ENCODE data around the gene NUTF2.

NUTF2 gene

DNA sequence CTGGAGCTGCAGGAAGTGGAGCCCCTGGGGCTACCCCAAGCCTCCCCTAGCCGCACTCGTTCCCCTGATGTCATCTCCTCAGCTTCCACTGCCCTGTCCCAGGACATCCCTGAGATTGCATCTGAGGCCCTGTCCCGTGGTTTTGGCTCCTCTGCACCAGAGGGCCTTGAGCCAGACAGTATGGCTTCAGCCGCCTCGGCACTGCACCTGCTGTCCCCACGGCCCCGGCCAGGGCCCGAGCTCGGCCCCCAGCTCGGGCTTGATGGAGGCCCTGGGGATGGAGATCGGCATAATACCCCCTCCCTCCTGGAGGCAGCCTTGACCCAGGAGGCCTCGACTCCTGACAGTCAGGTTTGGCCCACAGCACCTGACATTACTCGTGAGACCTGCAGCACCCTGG, 33.9 kb downstream of the NUTF2 start:
- H3K36me3 ChIP-seq (ENCODE audit: insufficient read depth, low read length) = peaks cover 11% of the 10 kb centered on the region; the same call in 1 of the 2 replicates
- TF ChIP-seq POLR2AphosphoS5 (IDR thresholded peaks at IDR 0.05; ENCODE audit: borderline replicate concordance, low read depth, low read length) (no peak), FOXP2 (optimal IDR thresholded peaks at IDR 0.05; ENCODE audit: control extremely low read depth, extremely low read length, insufficient read depth) (no peak), EZH2 (IDR thresholded peaks at IDR 0.05) (no peak)
- no peak overlapping the region for H3K9ac ChIP-seq (ENCODE audit: insufficient read length)
- no peak for DNase-seq (ENCODE audit: low read depth, low spot score)
- H3K4me3 ChIP-seq = no peak overlapping the region
- H3K9me3 ChIP-seq (ENCODE audit: low read depth, low read length) = no peaks in the 10 kb centered on the region
- H3K27ac ChIP-seq = no peak overlapping the region

DNA sequence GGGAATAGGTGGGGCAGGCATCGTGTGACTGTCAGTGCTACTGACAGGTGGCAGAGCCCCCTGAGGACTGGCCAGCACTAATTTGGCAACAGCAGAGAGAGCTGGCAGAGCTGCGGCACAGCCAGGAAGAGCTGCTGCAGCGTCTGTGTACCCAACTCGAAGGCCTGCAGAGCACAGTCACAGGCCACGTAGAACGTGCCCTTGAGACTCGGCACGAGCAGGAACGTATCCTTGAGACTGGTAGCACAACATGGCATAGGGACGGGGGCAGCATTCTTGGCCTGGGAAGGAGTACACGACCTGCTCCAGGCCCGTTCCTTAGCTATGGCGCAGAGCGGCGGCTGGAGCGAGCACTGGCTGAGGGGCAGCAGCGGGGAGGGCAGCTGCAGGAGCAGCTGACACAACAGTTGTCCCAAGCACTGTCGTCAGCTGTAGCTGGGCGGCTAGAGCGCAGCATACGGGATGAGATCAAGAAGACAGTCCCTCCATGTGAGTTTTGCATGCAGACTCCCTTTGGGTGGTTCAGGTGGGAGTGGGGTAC, 35.0 kb downstream of the NUTF2 start:
- no peak for DNase-seq (ENCODE audit: low read depth, low spot score)
- H3K27ac ChIP-seq = no peak overlapping the region
- TF ChIP-seq POLR2AphosphoS5 (IDR thresholded peaks at IDR 0.05; ENCODE audit: borderline replicate concordance, low read depth, low read length) (no peak), EZH2 (IDR thresholded peaks at IDR 0.05) (no peak), FOXP2 (optimal IDR thresholded peaks at IDR 0.05; ENCODE audit: control extremely low read depth, extremely low read length, insufficient read depth) (no peak)
- no peak overlapping the region for H3K4me3 ChIP-seq
- no peak overlapping the region for H3K9ac ChIP-seq (ENCODE audit: insufficient read length)
- H3K36me3 ChIP-seq (ENCODE audit: insufficient read depth, low read length) = peaks cover 11% of the 10 kb centered on the region; the same call in 1 of the 2 replicates
- no peaks in the 10 kb centered on the region for H3K9me3 ChIP-seq (ENCODE audit: low read depth, low read length)

GRCh38 chr16:67882374-67883145, 35.8 kb downstream of the NUTF2 start:
- no peak overlapping the region for H3K4me3 ChIP-seq
- H3K27ac ChIP-seq = no peak overlapping the region
- TF ChIP-seq FOXP2 (optimal IDR thresholded peaks at IDR 0.05; ENCODE audit: control extremely low read depth, extremely low read length, insufficient read depth) (no peak), EZH2 (IDR thresholded peaks at IDR 0.05) (no peak), POLR2AphosphoS5 (IDR thresholded peaks at IDR 0.05; ENCODE audit: borderline replicate concordance, low read depth, low read length) (no peak)
- no peak overlapping the region for H3K9ac ChIP-seq (ENCODE audit: insufficient read length)
- no peak for DNase-seq (ENCODE audit: low read depth, low spot score)
- H3K36me3 ChIP-seq (ENCODE audit: insufficient read depth, low read length) = peaks cover 11% of the 10 kb centered on the region; the same call in 1 of the 2 replicates
- no peaks in the 10 kb centered on the region for H3K9me3 ChIP-seq (ENCODE audit: low read depth, low read length)

- DNase-seq (ENCODE audit: low read depth, low spot score) = no peak
- Histone ChIP-seq H3K9me3 (ENCODE audit: low read depth, low read length) (no peaks in the 10 kb centered on the region), H3K36me3 (ENCODE audit: insufficient read depth, low read length) (peaks cover 11% of the 10 kb centered on the region; the same call in 1 of the 2 replicates)
Measured at GRCh38 chr16:67883146-67883871, 36.6 kb downstream of the NUTF2 start.

DNA sequence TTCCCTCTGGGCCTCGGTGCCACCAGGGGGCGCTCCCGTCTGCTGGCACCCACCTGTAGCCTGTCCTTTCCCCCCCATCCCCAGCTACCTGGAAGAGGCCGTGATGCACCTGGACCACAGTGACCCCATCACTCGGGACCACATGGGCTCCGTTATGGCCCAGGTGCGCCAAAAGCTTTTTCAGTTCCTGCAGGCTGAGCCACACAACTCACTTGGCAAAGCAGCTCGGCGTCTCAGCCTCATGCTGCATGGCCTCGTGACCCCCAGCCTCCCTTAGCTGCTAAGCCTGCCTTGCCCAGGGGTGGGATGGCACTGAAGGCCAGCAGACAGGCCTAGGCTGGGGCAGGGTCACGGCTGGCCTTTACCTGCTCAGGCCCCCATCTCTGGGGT, 37.1 kb downstream of the NUTF2 start:
- H3K36me3 ChIP-seq (ENCODE audit: insufficient read depth, low read length) = peaks cover 11% of the 10 kb centered on the region; the same call in 1 of the 2 replicates
- H3K9me3 ChIP-seq (ENCODE audit: low read depth, low read length) = no peaks in the 10 kb centered on the region
- H3K27ac ChIP-seq = no peak overlapping the region
- no peak for DNase-seq (ENCODE audit: low read depth, low spot score)
- no peak overlapping the region for H3K9ac ChIP-seq (ENCODE audit: insufficient read length)
- no peak for TF ChIP-seq POLR2AphosphoS5 (IDR thresholded peaks at IDR 0.05; ENCODE audit: borderline replicate concordance, low read depth, low read length)
- no peak for TF ChIP-seq EZH2 (IDR thresholded peaks at IDR 0.05)
- TF ChIP-seq FOXP2 (optimal IDR thresholded peaks at IDR 0.05; ENCODE audit: control extremely low read depth, extremely low read length, insufficient read depth) = no peak
- H3K4me3 ChIP-seq = no peak overlapping the region

More at GRCh38 chr16:67883146-67883871, 36.6 kb downstream of the NUTF2 start:
- Histone ChIP-seq H3K4me3 (no peak overlapping the region), H3K9ac (ENCODE audit: insufficient read length) (no peak overlapping the region), H3K27ac (no peak overlapping the region)
- no peak for TF ChIP-seq EZH2 (IDR thresholded peaks at IDR 0.05)
- TF ChIP-seq POLR2AphosphoS5 (IDR thresholded peaks at IDR 0.05; ENCODE audit: borderline replicate concordance, low read depth, low read length) = no peak
- TF ChIP-seq FOXP2 (optimal IDR thresholded peaks at IDR 0.05; ENCODE audit: control extremely low read depth, extremely low read length, insufficient read depth) = no peak

- Histone ChIP-seq H3K9me3 (ENCODE audit: low read depth, low read length) (no peaks in the 10 kb centered on the region), H3K27ac (no peak within 1 kb of the TSS), H3K36me3 (ENCODE audit: insufficient read depth, low read length) (peaks cover 7% of the 10 kb centered on the region; the same call in 1 of the 2 replicates), H3K4me3 (no peak within 1 kb of the TSS), H3K9ac (ENCODE audit: insufficient read length) (no peak within 1 kb of the TSS)
- TF ChIP-seq FOXP2 (optimal IDR thresholded peaks at IDR 0.05; ENCODE audit: control extremely low read depth, extremely low read length, insufficient read depth) (no peak), EZH2 (IDR thresholded peaks at IDR 0.05) (no peak), POLR2AphosphoS5 (IDR thresholded peaks at IDR 0.05; ENCODE audit: borderline replicate concordance, low read depth, low read length) (no peak)
- DNase-seq (ENCODE audit: low read depth, low spot score) = no peak
Measured at GRCh38 chr16:67884684-67885083, 38.0 kb downstream of the NUTF2 start, which contains the start of gene NRN1L. NRN1L (plus strand) TSS chr16:67884885; CDS start chr16:67884904, 19 bp downstream.

DNA sequence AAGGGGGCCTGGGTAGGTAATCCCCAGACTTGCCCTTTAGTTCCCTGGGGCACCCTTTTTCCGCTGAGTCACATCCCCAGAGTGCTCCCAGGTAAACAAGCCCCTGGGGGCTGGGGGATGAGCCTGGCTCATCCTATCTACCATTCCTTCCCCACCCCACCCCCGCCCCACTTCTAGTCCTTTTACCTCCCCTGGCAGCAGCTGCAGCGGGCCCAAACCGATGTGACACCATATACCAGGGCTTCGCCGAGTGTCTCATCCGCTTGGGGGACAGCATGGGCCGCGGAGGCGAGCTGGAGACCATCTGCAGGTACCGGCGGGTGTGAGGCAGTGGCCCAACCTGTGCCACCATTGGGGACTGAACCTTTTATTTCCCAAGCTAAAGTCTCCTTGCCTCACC, 38.8 kb downstream of the NUTF2 start:
- no peak overlapping the region for H3K27ac ChIP-seq
- no peak overlapping the region for H3K4me3 ChIP-seq
- no peaks in the 10 kb centered on the region for H3K9me3 ChIP-seq (ENCODE audit: low read depth, low read length)
- H3K36me3 ChIP-seq (ENCODE audit: insufficient read depth, low read length) = peaks cover 7% of the 10 kb centered on the region; the same call in 1 of the 2 replicates
- TF ChIP-seq FOXP2 (optimal IDR thresholded peaks at IDR 0.05; ENCODE audit: control extremely low read depth, extremely low read length, insufficient read depth) (no peak), EZH2 (IDR thresholded peaks at IDR 0.05) (no peak), POLR2AphosphoS5 (IDR thresholded peaks at IDR 0.05; ENCODE audit: borderline replicate concordance, low read depth, low read length) (no peak)
- no peak for DNase-seq (ENCODE audit: low read depth, low spot score)
- no peak overlapping the region for H3K9ac ChIP-seq (ENCODE audit: insufficient read length)

DNA sequence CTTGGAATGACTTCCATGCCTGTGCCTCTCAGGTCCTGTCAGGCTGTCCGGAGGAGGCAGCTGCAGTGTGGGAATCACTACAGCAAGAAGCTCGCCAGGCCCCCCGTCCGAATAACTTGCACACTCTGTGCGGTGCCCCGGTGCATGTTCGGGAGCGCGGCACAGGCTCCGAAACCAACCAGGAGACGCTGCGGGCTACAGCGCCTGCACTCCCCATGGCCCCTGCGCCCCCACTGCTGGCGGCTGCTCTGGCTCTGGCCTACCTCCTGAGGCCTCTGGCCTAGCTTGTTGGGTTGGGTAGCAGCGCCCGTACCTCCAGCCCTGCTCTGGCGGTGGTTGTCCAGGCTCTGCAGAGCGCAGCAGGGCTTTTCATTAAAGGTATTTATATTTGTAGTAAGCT, 39.2 kb downstream of the NUTF2 start:
- no peak for DNase-seq (ENCODE audit: low read depth, low spot score)
- no peak for TF ChIP-seq POLR2AphosphoS5 (IDR thresholded peaks at IDR 0.05; ENCODE audit: borderline replicate concordance, low read depth, low read length)
- no peak for TF ChIP-seq EZH2 (IDR thresholded peaks at IDR 0.05)
- no peak for TF ChIP-seq FOXP2 (optimal IDR thresholded peaks at IDR 0.05; ENCODE audit: control extremely low read depth, extremely low read length, insufficient read depth)
- no peak overlapping the region for H3K4me3 ChIP-seq
- no peak overlapping the region for H3K9ac ChIP-seq (ENCODE audit: insufficient read length)
- H3K9me3 ChIP-seq (ENCODE audit: low read depth, low read length) = no peaks in the 10 kb centered on the region
- H3K27ac ChIP-seq = no peak overlapping the region
- peaks cover 7% of the 10 kb centered on the region; the same call in 1 of the 2 replicates for H3K36me3 ChIP-seq (ENCODE audit: insufficient read depth, low read length)

Data from SK-N-MC (cell line).